ENCODE measurements around the gene PPP2R3B.

DNA sequence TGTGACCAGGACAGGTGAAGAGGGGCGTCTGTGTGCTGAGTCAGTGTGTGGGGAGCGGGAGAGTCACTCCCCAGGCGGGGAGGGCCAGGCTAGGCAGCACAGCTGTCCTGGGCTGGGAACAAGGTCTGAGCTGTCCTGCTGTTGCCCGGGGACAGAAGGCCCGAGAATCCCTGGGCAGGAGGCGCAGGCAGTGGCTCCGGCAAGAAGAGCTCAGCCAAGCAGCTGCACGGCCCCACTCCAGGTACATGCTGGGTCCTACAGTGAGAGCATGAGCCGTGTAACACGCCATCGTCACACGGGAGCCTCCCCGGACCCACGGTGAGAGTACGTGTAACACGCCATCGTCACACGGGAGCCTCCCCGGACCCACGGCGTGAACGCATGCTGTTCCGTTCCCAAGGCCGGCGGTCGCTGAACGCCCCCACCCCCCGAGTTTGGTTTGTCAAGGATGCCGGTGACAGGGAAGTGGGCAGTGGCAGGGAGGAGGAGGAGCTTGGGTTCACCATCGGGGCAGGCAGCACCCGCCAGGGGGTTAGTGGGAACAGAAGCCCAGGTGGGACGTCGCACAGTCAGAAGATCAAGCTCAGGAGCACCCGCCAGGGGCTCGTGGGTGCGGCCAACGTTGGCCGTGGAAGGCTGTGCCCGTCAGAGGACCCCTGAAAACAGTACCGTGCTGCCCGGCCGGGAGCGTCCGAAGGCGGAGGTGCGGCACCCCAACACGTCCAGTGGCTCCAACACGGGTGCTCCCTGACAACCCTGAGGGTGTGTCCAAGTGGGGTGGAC, 15.6 kb downstream of the PPP2R3B start:
- TF ChIP-seq, protein P1, sequence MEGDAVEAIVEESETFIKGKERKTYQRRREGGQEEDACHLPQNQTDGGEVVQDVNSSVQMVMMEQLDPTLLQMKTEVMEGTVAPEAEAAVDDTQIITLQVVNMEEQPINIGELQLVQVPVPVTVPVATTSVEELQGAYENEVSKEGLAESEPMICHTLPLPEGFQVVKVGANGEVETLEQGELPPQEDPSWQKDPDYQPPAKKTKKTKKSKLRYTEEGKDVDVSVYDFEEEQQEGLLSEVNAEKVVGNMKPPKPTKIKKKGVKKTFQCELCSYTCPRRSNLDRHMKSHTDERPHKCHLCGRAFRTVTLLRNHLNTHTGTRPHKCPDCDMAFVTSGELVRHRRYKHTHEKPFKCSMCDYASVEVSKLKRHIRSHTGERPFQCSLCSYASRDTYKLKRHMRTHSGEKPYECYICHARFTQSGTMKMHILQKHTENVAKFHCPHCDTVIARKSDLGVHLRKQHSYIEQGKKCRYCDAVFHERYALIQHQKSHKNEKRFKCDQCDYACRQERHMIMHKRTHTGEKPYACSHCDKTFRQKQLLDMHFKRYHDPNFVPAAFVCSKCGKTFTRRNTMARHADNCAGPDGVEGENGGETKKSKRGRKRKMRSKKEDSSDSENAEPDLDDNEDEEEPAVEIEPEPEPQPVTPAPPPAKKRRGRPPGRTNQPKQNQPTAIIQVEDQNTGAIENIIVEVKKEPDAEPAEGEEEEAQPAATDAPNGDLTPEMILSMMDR (IDR thresholded peaks at IDR 0.05; ENCODE audit: borderline replicate concordance, extremely low read depth, low read length, poor library complexity, severe bottlenecking), result no peak
- no peak for TF ChIP-seq EZH2 (IDR thresholded peaks at IDR 0.05; ENCODE audit: borderline replicate concordance, low read depth, low read length, severe bottlenecking)

Measured in DND-41 (cell line).